Prostate gland (tissue), 2 donors: Measurements from ENCODE around the gene PLEK. TPM values are rescaled to one million over a fixed set of nuclear protein-coding genes. Genes with fewer than 3 reads are reported as not detected.
"Not testable (repeated sequence)": the region's sequence is repeated elsewhere in the genome, so short reads cannot be mapped to it uniquely, and the experiment has no call there.

Source experiments
- DNase-seq: peaks from one replicate; pipeline ENCODE4 v3.0.0-alpha.2; 2019; ENCODE audit warnings: low spot score
- H3K27ac ChIP-seq, 2 donors: fragments of 200-600 bp; sonication (generic); 2 replicates each; pipeline ENCODE4 v1.5.1; 2017 to 2019
- H3K27me3 ChIP-seq: fragments of 200-600 bp; sonication (generic); replicated peaks from 2 replicates; pipeline ENCODE4 v1.5.1; 2019; ENCODE audit not compliant: insufficient read depth
- H3K36me3 ChIP-seq, 2 donors: fragments of 200-600 bp; sonication (generic); 1 replicate in 1 of 2; 2 replicates in 1 of 2; pipeline versions ENCODE4 v1.5.1 to v1.8.1; 2017 to 2019
- H3K4me1 ChIP-seq: fragments of 200-600 bp; sonication (generic); replicated peaks from 2 replicates; pipeline ENCODE4 v1.5.1; 2019
- H3K4me3 ChIP-seq, 2 donors: fragments of 200-600 bp; sonication (generic); 2 replicates each; pipeline ENCODE4 v1.5.1; 2017 to 2019
- H3K9me3 ChIP-seq: fragments of 200-600 bp; sonication (generic); 2 replicates; pipeline ENCODE4 v1.5.1; 2017
- POLR2A ChIP-seq: fragments of 450-650 bp; IDR thresholded peaks from one replicate; pipeline ENCODE4 v1.6.1; 2016; ENCODE audit warnings: antibody characterized with exemption, mild to moderate bottlenecking
- POLR2AphosphoS5 ChIP-seq: sonication (generic); formaldehyde crosslinking; IDR thresholded peaks from one replicate; pipeline ENCODE4 v1.6.1; 2017; ENCODE audit warnings: antibody characterized with exemption
- WGBS: methylation state at CpG from one replicate; pipeline ENCODE4 v1.1.5; 2018; 5-methylcytosine and 5-hydroxymethylcytosine counted together
- intact Hi-C: fragments of 100-400 bp; cut with DNase I; formaldehyde crosslinking; loops from one replicate; pipeline ENCODE4 v1.14.2; 2022
- total RNA-seq, 2 donors: library from RNA; depleted of rRNA; stranded (reverse); fragments of >200 nt; gene quantifications; one replicate each; pipeline ENCODE4 v1.1.0, GENCODE V29; 2016
- TF ChIP-seq, protein P1 (sequence below), 4 experiments: fragments of 200-600 bp in 2 of 4; fragments of 450-650 bp in 2 of 4; sonication (generic) in 2 of 4; IDR thresholded peaks; 1 replicate in 3 of 4; 2 replicates in 1 of 4; pipeline ENCODE4 v1.5.1; 2016 to 2019; ENCODE audit warnings: antibody characterized with exemption in 4 of 4, mild to moderate bottlenecking in 2 of 4, moderate library complexity in 2 of 4

Gene PLEK
- total RNA-seq, 2 donors from 2014 or later = 0.59 to 2.1 TPM

- H3K27me3 ChIP-seq = no peaks in the 10 kb centered on the region
- no peak overlapping the region for H3K27ac ChIP-seq
- no peaks in the 10 kb centered on the region for H3K36me3 ChIP-seq
- H3K9me3 ChIP-seq = no peaks in the 10 kb centered on the region
- TF ChIP-seq, protein P1, sequence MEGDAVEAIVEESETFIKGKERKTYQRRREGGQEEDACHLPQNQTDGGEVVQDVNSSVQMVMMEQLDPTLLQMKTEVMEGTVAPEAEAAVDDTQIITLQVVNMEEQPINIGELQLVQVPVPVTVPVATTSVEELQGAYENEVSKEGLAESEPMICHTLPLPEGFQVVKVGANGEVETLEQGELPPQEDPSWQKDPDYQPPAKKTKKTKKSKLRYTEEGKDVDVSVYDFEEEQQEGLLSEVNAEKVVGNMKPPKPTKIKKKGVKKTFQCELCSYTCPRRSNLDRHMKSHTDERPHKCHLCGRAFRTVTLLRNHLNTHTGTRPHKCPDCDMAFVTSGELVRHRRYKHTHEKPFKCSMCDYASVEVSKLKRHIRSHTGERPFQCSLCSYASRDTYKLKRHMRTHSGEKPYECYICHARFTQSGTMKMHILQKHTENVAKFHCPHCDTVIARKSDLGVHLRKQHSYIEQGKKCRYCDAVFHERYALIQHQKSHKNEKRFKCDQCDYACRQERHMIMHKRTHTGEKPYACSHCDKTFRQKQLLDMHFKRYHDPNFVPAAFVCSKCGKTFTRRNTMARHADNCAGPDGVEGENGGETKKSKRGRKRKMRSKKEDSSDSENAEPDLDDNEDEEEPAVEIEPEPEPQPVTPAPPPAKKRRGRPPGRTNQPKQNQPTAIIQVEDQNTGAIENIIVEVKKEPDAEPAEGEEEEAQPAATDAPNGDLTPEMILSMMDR (IDR thresholded peaks at IDR 0.05) = no peak
- TF ChIP-seq POLR2A (no peak), POLR2AphosphoS5 (no peak)
- H3K4me1 ChIP-seq = no peaks in the 10 kb centered on the region
- intact Hi-C loops = loop anchor here (5.0 to 10.0 kb wide), 3 partner anchors 80 to 320 kb away; no protein-coding TSS in a partner anchor
- 89% methylated on average over 2 of the region's 2 CpGs for WGBS
- no peak for DNase-seq
- no peak overlapping the region for H3K4me3 ChIP-seq
Observed at GRCh38 chr2:68441994-68442322, 76.9 kb downstream of the PLEK start.

DNA sequence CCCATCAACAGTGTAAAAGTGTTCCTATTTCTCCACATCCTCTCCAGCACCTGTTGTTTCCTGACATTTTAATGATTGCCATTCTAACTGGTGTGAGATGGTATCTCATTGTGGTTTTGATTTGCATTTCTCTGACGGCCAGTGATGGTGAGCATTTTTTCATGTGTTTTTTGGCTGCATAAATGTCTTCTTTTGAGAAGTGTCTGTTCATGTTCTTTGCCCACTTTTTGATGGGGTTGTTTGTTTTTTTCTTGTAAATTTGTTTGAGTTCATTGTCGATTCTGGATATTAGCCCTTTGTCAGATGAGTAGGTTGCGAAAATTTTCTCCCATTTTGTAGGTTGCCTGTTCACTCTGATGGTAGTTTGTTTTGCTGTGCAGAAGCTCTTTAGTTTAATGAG is 81.3 kb downstream of the PLEK start:
- not testable (repeated sequence) for H3K4me3 ChIP-seq, H3K4me1 ChIP-seq, DNase-seq, H3K27ac ChIP-seq, H3K36me3 ChIP-seq, H3K27me3 ChIP-seq, H3K9me3 ChIP-seq
- WGBS = 60% methylated on average over 3 of the region's 3 CpGs
- intact Hi-C loops = loop anchor here (10.0 kb wide), 1 partner anchor 162 kb away; no protein-coding TSS in a partner anchor

Other genes starting within 250 kb of the PLEK start
- 10 to 100 TPM; 10.1 to 20.2 TPM for gene PNO1, start 207.4 kb upstream of the PLEK start, total RNA-seq
- gene PPP3R1, start 112.8 kb upstream of the PLEK start, total RNA-seq = 10 to 100 TPM; 31.3 to 34.9 TPM
- gene CNRIP1, start 45.3 kb upstream of the PLEK start, total RNA-seq = 10 to 100 TPM in 1 of 2 donors, 1 to 10 TPM in 1; 3.6 to 16.5 TPM
- gene FBXO48, start 102.0 kb downstream of the PLEK start, total RNA-seq = under 1 TPM; 0.77 to 0.85 TPM
- 10 to 100 TPM in 1 of 2 donors, 1 to 10 TPM in 1; 7.3 to 10.2 TPM for gene APLF, start 102.3 kb downstream of the PLEK start, total RNA-seq